H9 (cell line): ENCODE data around the gene CYSTM1. TPM values are rescaled to one million over a fixed set of nuclear protein-coding genes. Genes with fewer than 3 reads are reported as not detected.

Experiments
- DNase-seq: peaks from one replicate; pipeline ENCODE4 v3.0.0-alpha.2; 2017
- H2AFZ ChIP-seq: one replicate; pipeline ENCODE4 v1.6.1; 2013; ENCODE audit warnings: mild to moderate bottlenecking, low read length, control low read depth, moderate library complexity
- H2AK5ac ChIP-seq: 2 replicates; pipeline ENCODE4 v1.6.1; 2013; ENCODE audit warnings: low read length, control low read depth, mixed read lengths; ENCODE audit not compliant: insufficient read length
- H2BK120ac ChIP-seq: one replicate; pipeline ENCODE4 v1.6.1; 2013; ENCODE audit warnings: low read depth, mild to moderate bottlenecking, low read length, control low read depth, inconsistent platforms; ENCODE audit not compliant: poor library complexity, severe bottlenecking
- H2BK12ac ChIP-seq: 2 replicates; pipeline ENCODE4 v1.6.1; 2013; ENCODE audit warnings: low read length, control low read depth, mixed read lengths, low read depth; ENCODE audit not compliant: insufficient read length
- H2BK15ac ChIP-seq: 2 replicates; pipeline ENCODE4 v1.6.1; 2013; ENCODE audit warnings: low read depth, low read length, control low read depth
- H2BK20ac ChIP-seq: one replicate; pipeline ENCODE4 v1.6.1; 2013; ENCODE audit warnings: low read depth, mild to moderate bottlenecking, low read length, control low read depth, inconsistent platforms; ENCODE audit not compliant: poor library complexity, severe bottlenecking
- H2BK5ac ChIP-seq: 2 replicates; pipeline ENCODE4 v1.6.1; 2013; ENCODE audit warnings: low read length, control low read depth, mixed read lengths; ENCODE audit not compliant: insufficient read length
- H3K14ac ChIP-seq: 2 replicates; pipeline ENCODE4 v1.6.1; 2013; ENCODE audit warnings: low read length, control low read depth; ENCODE audit not compliant: insufficient read depth
- H3K18ac ChIP-seq: 2 replicates; pipeline ENCODE4 v1.6.1; 2013; ENCODE audit warnings: low read depth, mild to moderate bottlenecking, mixed read lengths, low read length, control low read depth; ENCODE audit not compliant: insufficient read length
- H3K23ac ChIP-seq: 2 replicates; pipeline ENCODE4 v1.6.1; 2013; ENCODE audit warnings: low read length, control low read depth, mixed read lengths, low read depth; ENCODE audit not compliant: insufficient read length
- H3K23me2 ChIP-seq: 2 replicates; pipeline ENCODE4 v1.6.1; 2013; ENCODE audit warnings: low read depth, mild to moderate bottlenecking, mixed read lengths, low read length, control low read depth; ENCODE audit not compliant: insufficient read length, poor library complexity, severe bottlenecking
- H3K27ac ChIP-seq: 2 replicates; pipeline ENCODE4 v1.5.1; 2013; ENCODE audit warnings: low read length, control low read depth, mixed read lengths, low read depth; ENCODE audit not compliant: insufficient read length
- H3K27me3 ChIP-seq: 2 replicates; pipeline ENCODE4 v1.6.1; 2013; ENCODE audit warnings: low read length, control low read depth, inconsistent platforms; ENCODE audit not compliant: insufficient read depth
- H3K4ac ChIP-seq: 2 replicates; pipeline ENCODE4 v1.6.1; 2013; ENCODE audit warnings: low read depth, mild to moderate bottlenecking, control low read depth, inconsistent platforms, low read length, moderate library complexity
- H3K4me1 ChIP-seq: 2 replicates; pipeline ENCODE4 v1.6.1; 2013; ENCODE audit warnings: low read length, control low read depth, inconsistent platforms; ENCODE audit not compliant: insufficient read depth
- H3K4me2 ChIP-seq: 2 replicates; pipeline ENCODE4 v1.6.1; 2013; ENCODE audit warnings: low read length, control low read depth, mixed read lengths; ENCODE audit not compliant: insufficient read length, insufficient read depth
- H3K56ac ChIP-seq: 2 replicates; pipeline ENCODE4 v1.6.1; 2013; ENCODE audit warnings: low read depth, mild to moderate bottlenecking, mixed read lengths, low read length, control low read depth; ENCODE audit not compliant: insufficient read length
- H3K79me1 ChIP-seq: 2 replicates; pipeline ENCODE4 v1.6.1; 2013; ENCODE audit warnings: low read depth, mild to moderate bottlenecking, moderate library complexity, low read length, control low read depth, inconsistent platforms; ENCODE audit not compliant: insufficient read depth, poor library complexity, severe bottlenecking
- H3K79me2 ChIP-seq: 2 replicates; pipeline ENCODE4 v1.6.1; 2013; ENCODE audit warnings: low read length, control low read depth, inconsistent platforms; ENCODE audit not compliant: insufficient read depth
- H3K9ac ChIP-seq: 2 replicates; pipeline ENCODE4 v1.6.1; 2013; ENCODE audit warnings: low read length, control low read depth, mixed read lengths; ENCODE audit not compliant: insufficient read length; ENCODE audit errors: extremely low read depth
- H3K9me3 ChIP-seq: one replicate; pipeline ENCODE4 v1.6.1; 2013; ENCODE audit warnings: low read depth, low read length, inconsistent platforms; ENCODE audit not compliant: control insufficient read depth
- H3T11ph ChIP-seq: one replicate; pipeline ENCODE4 v1.6.1; 2013; ENCODE audit warnings: mild to moderate bottlenecking, low read length, control low read depth, inconsistent platforms
- H4K20me1 ChIP-seq: one replicate; pipeline ENCODE4 v1.6.1; 2013; ENCODE audit not compliant: control insufficient read depth, insufficient read length, insufficient read depth
- H4K5ac ChIP-seq: 2 replicates; pipeline ENCODE4 v1.6.1; 2013; ENCODE audit warnings: low read depth, mild to moderate bottlenecking, mixed read lengths, low read length, control low read depth; ENCODE audit not compliant: insufficient read length
- H4K8ac ChIP-seq: replicated peaks from 2 replicates; pipeline ENCODE4 v1.6.1; 2013; ENCODE audit warnings: low read length, control low read depth, mixed read lengths, low read depth; ENCODE audit not compliant: insufficient read length
- H4K91ac ChIP-seq: 2 replicates; pipeline ENCODE4 v1.6.1; 2013; ENCODE audit warnings: low read depth, mild to moderate bottlenecking, moderate library complexity, mixed read lengths, low read length, control low read depth; ENCODE audit not compliant: insufficient read length
- H3K27ac Mint-ChIP-seq, 3 experiments: 2 replicates in 2 of 3; 3 replicates in 1 of 3; pipeline ENCODE4 v1.8.0; 2020 to 2021; ENCODE audit warnings: mixed read lengths in 3 of 3, mild to moderate bottlenecking in 1 of 3, moderate library complexity in 1 of 3
- H3K27me3 Mint-ChIP-seq: 2 replicates; pipeline ENCODE4 v1.8.0; 2021; ENCODE audit warnings: low read depth, mild to moderate bottlenecking, moderate library complexity, mixed read lengths
- H3K36me3 Mint-ChIP-seq, 3 experiments: 2 replicates in 2 of 3; 3 replicates in 1 of 3; pipeline ENCODE4 v1.8.0; 2020 to 2021; ENCODE audit warnings: low read depth in 3 of 3, mixed read lengths in 3 of 3; ENCODE audit not compliant: insufficient read depth in 1 of 3
- H3K4me1 Mint-ChIP-seq, 2 experiments: 2 replicates each; pipeline ENCODE4 v1.8.0; 2020; ENCODE audit warnings: mixed read lengths in 2 of 2
- H3K4me3 Mint-ChIP-seq, 2 experiments: 2 replicates in 1 of 2; 3 replicates in 1 of 2; pipeline ENCODE4 v1.8.0; 2020 to 2021; ENCODE audit warnings: mild to moderate bottlenecking in 2 of 2, mixed read lengths in 2 of 2, moderate library complexity in 1 of 2
- H3K9me3 Mint-ChIP-seq, 2 experiments: 2 replicates in 1 of 2; 3 replicates in 1 of 2; pipeline ENCODE4 v1.8.0; 2020; ENCODE audit warnings: mild to moderate bottlenecking in 2 of 2, mixed read lengths in 2 of 2, moderate library complexity in 1 of 2
- CTCF ChIP-seq: fragments of 200-600 bp; sonication (generic); conservative IDR thresholded peaks from 3 replicates; pipeline ENCODE4 v1.8.0; 2021; ENCODE audit warnings: antibody characterized with exemption, mild to moderate bottlenecking
- WGBS: extraction: QIAGEN DNeasy Blood & Tissue Kit; methylation state at CpG from one replicate; pipeline ENCODE4 v1.1.7; 2013; ENCODE audit warnings: missing lambda C conversion rate, low lambda C conversion rate, mixed read lengths; ENCODE audit not compliant: insufficient read length; ENCODE audit errors: extremely low coverage; 5-methylcytosine and 5-hydroxymethylcytosine counted together
- total RNA-seq: library from RNA; stranded (reverse); gene quantifications from 2 replicates; pipeline ENCODE4 v1.2.1, GENCODE V29; 2021

CYSTM1 gene
- total RNA-seq, 1 experiment from 2014 or later: 20.6 TPM

- no peak overlapping the region for H3K9ac ChIP-seq
- H3K14ac ChIP-seq: no peak overlapping the region
- no peaks in the 10 kb centered on the region for H3K27me3 ChIP-seq
- H4K8ac ChIP-seq: no peak overlapping the region
- H4K91ac ChIP-seq: no peak overlapping the region
- H3K4ac ChIP-seq: no peak overlapping the region
- no peak overlapping the region for H2BK15ac ChIP-seq
- no peak overlapping the region for H2BK120ac ChIP-seq
- Mint-ChIP-seq H3K9me3 (no peaks in the 10 kb centered on the region; a peak in 1 of 5 replicates), H3K27ac (0 out of 7 replicates have a peak overlapping the region, but pooled peaks of 2 of the 3 experiments have one; percentile 15 to 40), H3K27me3 (no peaks in the 10 kb centered on the region), H3K4me1 (peaks cover 18 to 19% of the 10 kb centered on the region in 2 experiments), H3K36me3 (no peaks in the 10 kb centered on the region), H3K4me3 (no peak overlapping the region)
- H2AK5ac ChIP-seq: no peak overlapping the region
- no peak for DNase-seq
- no peak overlapping the region for H2BK20ac ChIP-seq
- no peak overlapping the region for H3T11ph ChIP-seq
- no peak overlapping the region for H4K5ac ChIP-seq
- H3K79me1 ChIP-seq: no peaks in the 10 kb centered on the region
- no peak overlapping the region for H2AFZ ChIP-seq
- H3K18ac ChIP-seq: no peak overlapping the region
- H2BK5ac ChIP-seq: no peak overlapping the region
- H3K9me3 ChIP-seq: no peaks in the 10 kb centered on the region
- no peak overlapping the region for H3K4me2 ChIP-seq
- H3K56ac ChIP-seq: no peak overlapping the region
- H3K23me2 ChIP-seq: no peaks in the 10 kb centered on the region
- TF ChIP-seq CTCF: no peak
- no peak overlapping the region for H3K27ac ChIP-seq
- no peaks in the 10 kb centered on the region; the same call in 1 of the 2 replicates for H3K4me1 ChIP-seq
- H4K20me1 ChIP-seq: no peaks in the 10 kb centered on the region
- WGBS: no CpG with 5 or more reads among the region's 5 CpGs
- no peak overlapping the region for H2BK12ac ChIP-seq
- H3K79me2 ChIP-seq: no peaks in the 10 kb centered on the region
- H3K23ac ChIP-seq: no peak overlapping the region
These were observed 41.6 kb downstream of the CYSTM1 start for GRCh38 chr5:140216478-140217074.
